Epidermal melanocyte (primary cell): ENCODE measurements around the gene HNRNPM.
A peak's percentile ranks its signal among the peaks of the same experiment; 100 is the strongest.
"Not testable (repeated sequence)": the region's sequence is repeated elsewhere in the genome, so short reads cannot be mapped to it uniquely, and the experiment has no call there.

Experiments used
- DNase-seq: peaks from one replicate; pipeline ENCODE4 v3.0.0; 2011; ENCODE audit warnings: low spot score; ENCODE audit not compliant: insufficient read length

Gene HNRNPM

GRCh38 chr19:8423817-8424223 is 21.0 kb upstream of the HNRNPM start:
- DNase-seq = peak; percentile 79

- DNase-seq = not testable (repeated sequence)
Measured at GRCh38 chr19:8425331-8425730, 19.4 kb upstream of the HNRNPM start.

GRCh38 chr19:8426283-8426682 is 18.5 kb upstream of the HNRNPM start:
- no peak for DNase-seq

- no peak for DNase-seq
Measured at GRCh38 chr19:8429044-8429443, 15.7 kb upstream of the HNRNPM start.

- no peak for DNase-seq
Measured at GRCh38 chr19:8429826-8430225, 14.9 kb upstream of the HNRNPM start.

- DNase-seq = no peak
Measured at GRCh38 chr19:8430650-8431049, 14.1 kb upstream of the HNRNPM start.

- DNase-seq = no peak
Measured at GRCh38 chr19:8438236-8438635, 6.5 kb upstream of the HNRNPM start.

- no peak for DNase-seq
Measured at GRCh38 chr19:8441725-8442544, 2.8 kb upstream of the HNRNPM start.

GRCh38 chr19:8444140-8444676 is 567 bp upstream of the HNRNPM start:
- not testable (repeated sequence) for DNase-seq

- DNase-seq = no peak
Measured at GRCh38 chr19:8445488-8446001, 770 bp downstream of the HNRNPM start.

GRCh38 chr19:8446061-8446709 is 1.4 kb downstream of the HNRNPM start:
- no peak for DNase-seq

GRCh38 chr19:8449830-8450229 is 5.1 kb downstream of the HNRNPM start:
- DNase-seq = no peak

- no peak for DNase-seq
Measured at GRCh38 chr19:8451377-8451776, 6.6 kb downstream of the HNRNPM start.

GRCh38 chr19:8451885-8452284 is 7.1 kb downstream of the HNRNPM start:
- DNase-seq = no peak

GRCh38 chr19:8452446-8453123 is 7.8 kb downstream of the HNRNPM start:
- no peak for DNase-seq

- DNase-seq = no peak
Measured at GRCh38 chr19:8453616-8454015, 8.8 kb downstream of the HNRNPM start.

- DNase-seq = no peak
Measured at GRCh38 chr19:8454218-8454617, 9.4 kb downstream of the HNRNPM start.

- DNase-seq = no peak
Measured at GRCh38 chr19:8455018-8455417, 10.2 kb downstream of the HNRNPM start.

GRCh38 chr19:8456064-8456463 is 11.3 kb downstream of the HNRNPM start:
- no peak for DNase-seq

- DNase-seq = no peak
Measured at GRCh38 chr19:8457209-8457608, 12.4 kb downstream of the HNRNPM start.

- DNase-seq = no peak
Measured at GRCh38 chr19:8457827-8458226, 13.1 kb downstream of the HNRNPM start.

- DNase-seq = no peak
Measured at GRCh38 chr19:8458380-8458779, 13.6 kb downstream of the HNRNPM start.
